ENCODE measurements around the gene MYH6.

- TF ChIP-seq, protein P1, sequence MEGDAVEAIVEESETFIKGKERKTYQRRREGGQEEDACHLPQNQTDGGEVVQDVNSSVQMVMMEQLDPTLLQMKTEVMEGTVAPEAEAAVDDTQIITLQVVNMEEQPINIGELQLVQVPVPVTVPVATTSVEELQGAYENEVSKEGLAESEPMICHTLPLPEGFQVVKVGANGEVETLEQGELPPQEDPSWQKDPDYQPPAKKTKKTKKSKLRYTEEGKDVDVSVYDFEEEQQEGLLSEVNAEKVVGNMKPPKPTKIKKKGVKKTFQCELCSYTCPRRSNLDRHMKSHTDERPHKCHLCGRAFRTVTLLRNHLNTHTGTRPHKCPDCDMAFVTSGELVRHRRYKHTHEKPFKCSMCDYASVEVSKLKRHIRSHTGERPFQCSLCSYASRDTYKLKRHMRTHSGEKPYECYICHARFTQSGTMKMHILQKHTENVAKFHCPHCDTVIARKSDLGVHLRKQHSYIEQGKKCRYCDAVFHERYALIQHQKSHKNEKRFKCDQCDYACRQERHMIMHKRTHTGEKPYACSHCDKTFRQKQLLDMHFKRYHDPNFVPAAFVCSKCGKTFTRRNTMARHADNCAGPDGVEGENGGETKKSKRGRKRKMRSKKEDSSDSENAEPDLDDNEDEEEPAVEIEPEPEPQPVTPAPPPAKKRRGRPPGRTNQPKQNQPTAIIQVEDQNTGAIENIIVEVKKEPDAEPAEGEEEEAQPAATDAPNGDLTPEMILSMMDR (conservative IDR thresholded peaks at IDR 0.05 in 1 of 2, IDR thresholded peaks at IDR 0.05 in 1 of 2; ENCODE audit: extremely low read depth in 1 of 2, insufficient read depth in 1 of 2, low read depth in 1 of 2, low read length in 2 of 2) = no peak
- no peak for TF ChIP-seq EZH2 (IDR thresholded peaks at IDR 0.05; ENCODE audit: borderline replicate concordance, low read length)
These were observed 25.8 kb downstream of the MYH6 start for GRCh38 chr14:23382276-23382675.
